DMS53 treated with DMSO at 0.1 percent for 48 hours (cell line): Measurements from ENCODE around the gene GDI1.

ENCODE experiments used
- DNase-seq: peaks from one replicate; lab custom pipeline; 2025; ENCODE audit not compliant: unreplicated experiment; lab: John Stamatoyannopoulos, UW

Gene GDI1

DNA sequence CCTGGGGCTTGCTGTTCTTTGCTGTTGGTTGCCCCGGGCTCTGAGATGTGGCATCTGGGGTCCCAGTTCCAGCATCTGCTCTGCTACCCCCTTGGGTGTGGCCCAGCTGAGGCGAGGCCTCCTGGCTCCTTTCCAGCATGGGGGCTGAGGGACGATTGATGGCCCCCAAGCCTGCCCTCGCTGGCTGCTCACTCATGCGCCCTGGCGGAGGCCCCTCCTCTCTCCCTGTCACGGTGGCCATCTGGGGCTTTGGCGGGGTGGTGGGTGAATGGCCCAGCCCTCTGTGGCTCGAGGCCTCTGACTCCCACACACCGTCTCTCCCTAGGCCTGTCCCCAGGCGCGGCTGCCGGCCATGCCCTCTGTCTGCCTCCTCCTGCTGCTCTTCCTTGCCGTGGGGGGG, 22.9 kb downstream of the GDI1 start:
- DNase-seq, result no peak

GRCh38 chrX:154460326-154460725, 23.4 kb downstream of the GDI1 start:
- DNase-seq, result no peak

DNA sequence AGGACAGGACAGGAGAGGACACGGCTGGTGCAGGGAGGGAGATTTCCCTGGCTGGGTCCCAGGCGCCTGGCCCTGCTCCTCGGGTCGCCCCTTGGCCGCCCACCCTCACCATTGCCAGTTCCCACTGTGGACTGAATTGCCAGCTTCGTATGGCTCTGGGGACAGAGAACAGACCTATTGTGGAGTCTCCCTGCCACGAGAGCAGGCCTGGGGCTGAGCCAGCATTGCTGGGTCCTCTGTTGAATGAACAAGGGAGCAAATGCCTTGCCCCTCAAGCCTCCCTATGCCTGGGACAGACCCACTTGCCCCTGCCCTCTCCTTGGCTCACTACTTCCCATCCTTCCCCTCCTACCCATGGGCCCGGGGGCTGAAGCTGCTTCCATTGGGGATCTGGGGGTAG, 25.4 kb downstream of the GDI1 start:
- DNase-seq, result no peak

- no peak for DNase-seq
These were observed 26.8 kb downstream of the GDI1 start for GRCh38 chrX:154463611-154464220.

DNA sequence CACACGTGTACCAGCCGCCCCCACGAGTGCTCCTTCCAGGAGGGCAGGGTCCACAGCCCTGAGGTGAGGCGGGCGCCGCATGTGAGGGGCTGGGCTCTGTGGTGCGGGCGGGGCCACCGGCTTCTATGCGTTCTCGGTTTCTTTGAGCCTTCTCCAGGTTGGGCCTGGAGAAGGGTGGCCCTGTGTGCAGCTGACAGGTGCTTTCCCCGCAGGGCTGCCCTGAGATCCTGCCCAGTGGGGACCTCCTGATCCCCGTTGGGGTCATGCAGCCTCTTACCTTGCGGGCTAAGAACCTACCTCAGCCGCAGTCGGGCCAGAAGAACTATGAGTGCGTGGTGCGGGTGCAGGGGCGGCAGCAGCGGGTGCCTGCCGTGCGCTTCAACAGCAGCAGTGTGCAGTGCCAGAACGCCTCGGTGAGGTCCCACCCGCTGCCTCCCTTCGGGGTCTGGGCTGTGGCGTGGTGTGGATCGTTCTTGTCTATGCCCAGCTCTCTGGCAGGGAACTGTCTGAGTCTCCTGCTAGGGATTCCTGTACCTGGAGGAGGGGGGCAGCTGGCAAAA, 27.9 kb downstream of the GDI1 start:
- no peak for DNase-seq

DNA sequence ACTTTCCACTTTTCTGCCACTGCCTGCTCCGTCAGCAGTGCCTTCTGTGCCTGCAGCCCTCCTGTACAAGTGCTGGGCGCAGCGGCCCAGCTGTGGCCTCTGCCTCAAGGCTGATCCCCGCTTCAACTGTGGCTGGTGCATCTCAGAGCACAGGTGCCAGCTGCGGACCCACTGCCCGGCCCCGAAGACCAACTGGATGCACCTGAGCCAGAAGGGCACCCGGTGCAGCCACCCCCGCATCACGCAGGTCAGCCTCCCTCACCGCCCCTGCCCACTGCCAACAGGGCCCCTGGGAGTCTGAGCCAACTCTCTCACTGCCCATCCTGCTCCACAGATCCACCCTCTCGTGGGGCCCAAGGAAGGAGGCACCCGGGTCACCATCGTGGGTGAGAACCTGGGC, 28.6 kb downstream of the GDI1 start:
- DNase-seq, result no peak

DNA sequence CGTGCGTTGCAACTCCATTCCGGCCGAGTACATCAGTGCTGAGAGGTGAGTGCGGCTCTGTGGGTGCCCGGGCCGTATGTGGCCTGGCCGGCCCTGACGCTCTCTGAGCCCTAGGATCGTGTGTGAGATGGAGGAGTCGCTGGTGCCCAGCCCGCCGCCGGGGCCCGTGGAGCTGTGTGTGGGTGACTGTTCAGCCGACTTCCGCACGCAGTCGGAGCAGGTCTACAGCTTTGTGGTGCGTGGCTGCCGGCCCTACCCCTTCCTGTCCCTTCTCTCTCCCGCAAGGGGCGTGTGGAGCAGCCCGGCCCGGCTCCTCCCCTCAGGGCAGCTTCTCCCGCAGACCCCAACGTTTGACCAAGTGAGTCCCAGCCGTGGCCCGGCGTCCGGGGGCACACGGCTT, 29.1 kb downstream of the GDI1 start:
- DNase-seq, result no peak

DNA sequence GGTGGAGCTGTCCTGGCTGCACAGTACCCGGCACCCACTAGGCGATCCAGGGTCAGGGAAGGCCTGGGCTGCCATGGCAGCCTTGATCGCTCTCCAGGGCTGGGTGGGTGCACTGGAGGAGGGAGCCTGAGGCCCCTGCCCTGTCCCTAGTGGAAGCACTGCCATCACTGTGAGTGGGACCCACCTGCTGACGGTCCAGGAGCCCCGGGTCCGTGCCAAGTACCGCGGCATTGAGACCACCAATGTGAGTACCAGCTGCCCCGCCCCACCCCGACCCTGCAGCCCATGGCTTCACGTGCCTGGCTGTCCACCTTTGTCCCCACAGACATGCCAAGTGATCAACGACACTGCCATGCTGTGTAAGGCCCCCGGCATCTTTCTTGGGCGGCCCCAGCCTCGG, 30.0 kb downstream of the GDI1 start:
- no peak for DNase-seq

GRCh38 chrX:154467556-154467955, 30.6 kb downstream of the GDI1 start:
- DNase-seq, result no peak

GRCh38 chrX:154468217-154468616, 31.3 kb downstream of the GDI1 start:
- DNase-seq, result no peak

DNA sequence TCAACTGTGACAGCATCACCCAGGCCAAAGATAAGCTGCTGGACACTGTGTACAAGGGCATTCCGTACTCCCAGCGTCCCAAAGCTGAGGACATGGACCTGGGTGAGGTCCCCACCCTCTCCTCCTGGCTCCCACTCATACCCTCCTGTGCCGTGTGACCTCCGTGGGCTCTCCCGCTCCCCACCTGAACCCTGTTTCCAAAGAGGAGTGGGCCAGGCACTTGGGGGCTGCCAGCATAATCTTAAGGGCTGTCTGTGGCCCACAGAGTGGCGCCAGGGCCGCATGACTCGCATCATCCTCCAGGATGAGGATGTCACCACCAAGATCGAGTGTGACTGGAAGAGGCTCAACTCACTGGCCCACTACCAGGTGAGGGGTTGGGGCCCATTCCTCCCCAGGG, 32.2 kb downstream of the GDI1 start:
- no peak for DNase-seq

DNA sequence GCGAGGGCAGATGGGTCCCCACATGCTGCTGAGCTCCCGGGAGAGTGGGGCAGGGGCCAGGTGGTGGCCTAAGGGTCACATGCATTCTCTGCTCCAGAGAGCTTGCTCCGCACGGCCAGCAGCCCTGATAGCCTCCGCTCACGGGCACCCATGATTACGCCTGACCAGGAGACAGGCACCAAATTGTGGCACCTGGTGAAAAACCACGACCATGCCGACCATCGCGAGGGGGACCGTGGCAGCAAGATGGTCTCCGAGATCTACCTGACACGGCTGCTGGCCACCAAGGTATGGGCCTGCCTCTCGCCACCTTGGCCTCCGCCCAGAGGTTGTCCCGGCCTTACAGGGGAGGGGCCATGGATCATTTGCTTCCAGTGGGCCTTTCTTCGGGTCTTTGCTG, 32.9 kb downstream of the GDI1 start:
- DNase-seq, result no peak

DNA sequence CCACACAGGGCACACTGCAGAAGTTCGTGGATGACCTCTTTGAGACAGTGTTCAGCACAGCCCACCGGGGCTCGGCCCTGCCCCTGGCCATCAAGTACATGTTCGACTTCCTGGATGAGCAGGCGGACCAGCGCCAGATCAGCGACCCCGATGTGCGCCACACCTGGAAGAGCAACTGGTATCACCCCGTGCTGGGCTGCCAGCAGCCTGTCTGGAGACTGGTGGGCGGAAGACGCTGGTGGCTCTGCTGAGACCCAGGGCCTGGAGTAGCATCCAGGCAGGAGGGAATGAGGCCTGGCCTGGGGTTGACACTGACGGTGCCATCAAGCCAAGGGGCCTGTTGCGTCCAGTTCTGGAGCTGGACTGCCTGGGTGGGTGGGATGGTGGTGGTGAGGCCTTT, 33.5 kb downstream of the GDI1 start:
- DNase-seq, result no peak

DNA sequence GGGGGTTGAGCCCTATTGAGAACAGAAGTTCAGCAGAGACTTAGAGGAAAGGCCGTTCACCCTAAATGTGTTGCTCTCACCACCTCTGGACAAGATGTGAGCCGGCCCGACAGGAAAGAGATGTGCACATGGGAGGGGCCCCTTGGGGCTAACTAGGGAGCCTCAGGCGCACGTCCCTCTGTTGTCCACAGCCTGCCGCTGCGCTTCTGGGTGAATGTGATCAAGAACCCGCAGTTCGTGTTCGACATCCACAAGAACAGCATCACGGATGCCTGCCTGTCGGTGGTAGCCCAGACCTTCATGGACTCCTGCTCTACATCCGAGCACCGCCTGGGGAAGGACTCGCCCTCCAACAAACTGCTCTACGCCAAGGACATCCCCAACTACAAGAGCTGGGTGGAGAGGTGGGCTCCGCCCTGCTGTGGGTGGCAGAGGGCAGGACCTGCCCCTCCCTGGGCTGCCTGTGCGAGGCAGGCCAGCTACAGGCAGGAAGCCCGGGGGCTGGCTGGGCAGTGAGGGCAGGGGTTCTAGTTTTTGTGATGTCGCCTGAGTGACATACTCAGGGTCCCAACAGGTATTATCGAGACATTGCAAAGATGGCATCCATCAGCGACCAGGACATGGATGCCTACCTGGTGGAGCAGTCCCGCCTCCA, 34.1 kb downstream of the GDI1 start:
- no peak for DNase-seq

DNA sequence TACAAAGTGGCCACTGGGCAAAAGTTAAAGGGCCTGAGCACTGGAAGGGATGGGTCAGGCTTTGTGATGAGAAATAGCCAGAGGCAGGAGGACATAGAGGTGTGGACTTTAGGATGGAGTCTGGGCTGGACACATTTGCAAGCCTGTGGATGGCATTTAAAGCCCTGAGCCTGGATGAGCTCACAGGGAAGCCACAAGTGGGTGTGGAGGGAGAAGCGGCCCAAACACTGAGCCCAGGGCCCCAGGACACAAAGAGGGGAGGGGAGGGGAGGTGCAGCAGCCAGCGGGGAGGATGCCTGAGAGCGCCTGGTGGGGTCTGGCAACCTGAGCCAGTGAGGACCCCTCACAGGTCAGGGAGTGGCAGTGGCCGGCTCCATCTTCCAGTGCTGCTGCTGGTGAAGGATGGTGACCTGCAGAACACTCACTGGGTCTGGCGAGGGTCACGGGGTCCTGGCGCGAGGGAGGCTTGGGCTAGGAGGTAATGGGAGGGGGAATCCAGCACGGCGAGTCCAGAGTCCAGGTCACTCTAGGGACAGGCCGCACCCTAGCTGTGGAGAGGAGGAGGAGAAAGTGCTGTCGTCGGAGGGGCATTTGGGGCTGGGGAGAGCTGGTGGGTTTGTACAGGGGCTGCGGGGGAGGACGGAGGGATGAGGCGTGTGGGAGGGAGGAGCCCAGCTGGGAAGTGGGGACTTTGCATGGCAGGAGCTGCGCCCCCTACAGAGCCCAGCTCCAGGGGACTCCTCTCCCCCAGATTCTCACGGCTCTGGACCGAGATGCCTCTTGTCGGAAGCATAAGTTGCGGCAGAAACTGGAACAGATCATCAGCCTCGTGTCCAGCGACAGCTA, 35.1 kb downstream of the GDI1 start:
- no peak for DNase-seq

GRCh38 chrX:154472685-154473632, 36.0 kb downstream of the GDI1 start:
- no peak for DNase-seq

DNA sequence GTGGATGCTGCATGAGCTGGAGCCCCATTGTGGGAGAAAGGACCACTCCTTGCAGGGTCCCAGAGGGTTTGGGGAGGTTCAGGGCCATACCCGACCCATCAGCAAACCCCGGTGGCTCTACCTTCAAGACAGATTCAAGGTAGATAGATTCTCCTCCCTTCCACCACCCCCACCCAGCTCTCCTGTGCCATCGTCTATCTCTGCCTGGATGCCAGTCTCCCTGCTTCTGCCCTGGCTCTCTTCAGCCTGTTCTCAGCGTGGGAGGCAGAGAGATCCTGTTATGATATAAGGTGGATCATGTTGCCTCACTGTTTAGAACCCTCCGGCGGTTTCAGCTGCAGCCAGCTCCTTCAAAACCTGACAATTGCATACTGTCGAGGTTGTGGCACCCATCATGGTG, 36.7 kb downstream of the GDI1 start:
- no peak for DNase-seq

GRCh38 chrX:154476821-154477220, 39.9 kb downstream of the GDI1 start:
- DNase-seq, result no peak

- DNase-seq, result no peak
These were observed 41.0 kb downstream of the GDI1 start for GRCh38 chrX:154477891-154478477.
